NK-92 (cell line): ENCODE measurements around the gene SLC39A11.
"Not testable (repeated sequence)": the region's sequence is repeated elsewhere in the genome, so short reads cannot be mapped to it uniquely, and the experiment has no call there.

Experiments
- DNase-seq: peaks from one replicate; lab custom pipeline; 2025; ENCODE audit not compliant: unreplicated experiment; lab: John Stamatoyannopoulos, UW

The SLC39A11 gene

DNA sequence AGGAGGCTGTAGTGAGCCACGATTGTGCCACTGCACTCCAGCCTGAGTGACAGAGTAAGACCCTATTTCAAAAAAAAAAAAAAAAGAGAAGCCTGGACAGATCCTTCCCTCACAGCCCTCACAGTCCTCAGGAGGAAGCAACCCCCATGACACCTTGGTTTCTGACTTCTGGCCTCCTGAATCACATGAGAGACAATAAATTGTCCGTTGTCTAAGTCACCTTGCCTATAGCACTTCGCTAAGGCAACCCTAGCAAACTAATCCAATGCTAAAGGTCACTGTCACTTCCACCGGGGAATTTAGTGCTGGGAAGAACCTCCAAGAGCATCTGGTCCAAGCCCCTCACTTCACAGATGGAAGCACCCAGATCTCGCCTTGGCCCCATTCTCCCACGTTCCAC lies 18.9 kb upstream of the SLC39A11 start:
- no peak for DNase-seq

GRCh38 chr17:73107191-73107590 lies 14.7 kb upstream of the SLC39A11 start:
- DNase-seq, result no peak

- DNase-seq, result no peak
Measured at GRCh38 chr17:73105431-73105830, 12.9 kb upstream of the SLC39A11 start.

GRCh38 chr17:73104450-73104849 lies 12.0 kb upstream of the SLC39A11 start:
- no peak for DNase-seq

GRCh38 chr17:73103641-73104335 lies 11.3 kb upstream of the SLC39A11 start:
- DNase-seq, result no peak

DNA sequence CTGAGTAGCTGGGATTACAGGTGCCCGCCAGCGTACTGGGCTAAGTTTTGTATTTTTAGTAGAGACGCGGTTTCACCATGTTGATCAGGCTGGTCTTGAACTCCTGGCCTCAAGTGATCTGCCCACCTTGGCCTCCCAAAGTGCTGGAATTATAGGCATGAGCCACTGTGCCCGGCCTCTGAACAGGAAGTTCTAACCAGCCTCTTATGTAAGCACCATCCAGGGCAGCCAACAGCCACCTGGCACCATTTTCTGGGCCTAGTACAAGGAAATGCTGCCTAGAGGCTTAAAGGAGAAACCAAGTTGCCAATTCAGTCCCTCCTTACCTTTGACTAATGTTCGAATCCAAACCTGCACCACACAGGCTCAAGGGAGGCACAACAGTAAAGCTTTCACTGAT lies 8.5 kb upstream of the SLC39A11 start:
- no peak for DNase-seq

DNA sequence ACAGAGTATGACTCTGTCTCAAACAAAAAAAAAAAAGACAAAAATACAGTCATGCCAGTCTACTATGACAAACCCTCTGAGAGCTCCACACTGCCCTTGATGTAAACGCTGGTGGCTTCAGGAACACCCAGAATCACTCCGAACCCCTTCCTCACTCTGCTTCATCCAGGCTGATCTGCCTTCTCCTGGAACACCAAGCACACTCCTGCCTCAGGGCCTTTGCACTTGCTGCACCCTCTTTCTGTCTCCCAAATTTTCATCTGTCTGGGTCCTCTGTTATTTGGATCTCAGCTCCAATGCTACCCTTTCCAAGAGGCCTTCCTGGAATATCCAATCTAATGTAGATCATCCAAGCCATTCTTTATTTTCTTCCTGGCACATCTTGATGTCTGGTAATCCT lies 7.9 kb upstream of the SLC39A11 start:
- no peak for DNase-seq

DNA sequence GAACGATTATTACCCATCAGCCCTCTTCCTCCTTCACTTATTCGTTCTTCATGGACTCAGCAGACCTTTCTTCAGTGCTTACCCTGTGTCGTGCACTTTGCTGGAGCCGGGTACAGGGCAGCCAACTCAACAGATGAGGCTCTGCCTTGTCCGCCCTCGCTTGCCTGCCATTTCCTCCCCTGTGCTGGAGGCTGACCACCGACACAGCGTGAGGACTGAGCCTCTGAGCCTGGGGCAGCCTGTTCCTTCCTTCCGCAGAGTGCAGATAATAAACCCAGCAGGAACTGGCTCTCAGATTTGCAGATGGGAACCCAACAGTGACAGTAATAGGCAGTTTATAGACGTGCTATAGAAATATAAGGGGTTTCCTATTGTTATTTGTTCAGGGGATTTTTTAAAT lies 7.0 kb upstream of the SLC39A11 start:
- no peak for DNase-seq

GRCh38 chr17:73098919-73099318 lies 6.4 kb upstream of the SLC39A11 start:
- DNase-seq, result no peak

DNA sequence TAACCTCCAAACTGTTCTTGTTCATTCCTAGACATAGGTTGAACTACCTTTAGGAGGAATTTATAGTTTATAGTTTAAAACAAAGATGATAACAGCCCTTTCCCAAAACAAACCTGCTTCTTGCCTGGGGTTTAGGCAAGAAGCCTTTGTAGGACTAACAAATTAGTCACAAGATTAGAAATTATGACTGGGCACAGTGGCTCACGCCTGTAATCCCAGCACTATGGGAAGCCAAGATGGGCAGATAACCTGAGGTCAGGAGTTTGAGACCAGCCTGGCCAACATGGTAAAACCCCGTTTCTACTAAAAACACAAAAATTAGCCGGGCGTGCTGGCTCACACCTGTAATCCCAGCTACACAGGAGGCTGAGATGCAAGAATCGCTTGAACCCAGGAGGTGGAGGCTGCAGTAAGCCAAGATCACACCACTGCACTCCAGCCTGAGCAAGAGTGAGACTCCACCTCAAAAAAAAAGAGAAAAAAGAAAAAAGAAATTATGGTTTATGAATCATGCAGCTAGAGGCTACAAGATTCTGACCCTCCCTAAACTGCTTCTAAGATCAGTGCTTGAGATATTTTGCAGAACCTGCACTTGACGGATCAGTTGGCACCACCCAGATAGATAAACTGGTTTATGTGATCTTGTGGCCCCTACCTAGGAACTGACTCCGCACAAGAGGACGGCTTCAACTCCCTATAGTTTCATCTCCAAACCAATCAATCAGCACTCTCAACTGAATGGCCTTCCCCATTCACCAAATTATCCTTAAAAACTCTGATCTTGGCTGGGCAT lies 5.7 kb upstream of the SLC39A11 start:
- DNase-seq, result not testable (repeated sequence)

- no peak for DNase-seq
Measured at GRCh38 chr17:73096866-73097265, 4.4 kb upstream of the SLC39A11 start.

DNA sequence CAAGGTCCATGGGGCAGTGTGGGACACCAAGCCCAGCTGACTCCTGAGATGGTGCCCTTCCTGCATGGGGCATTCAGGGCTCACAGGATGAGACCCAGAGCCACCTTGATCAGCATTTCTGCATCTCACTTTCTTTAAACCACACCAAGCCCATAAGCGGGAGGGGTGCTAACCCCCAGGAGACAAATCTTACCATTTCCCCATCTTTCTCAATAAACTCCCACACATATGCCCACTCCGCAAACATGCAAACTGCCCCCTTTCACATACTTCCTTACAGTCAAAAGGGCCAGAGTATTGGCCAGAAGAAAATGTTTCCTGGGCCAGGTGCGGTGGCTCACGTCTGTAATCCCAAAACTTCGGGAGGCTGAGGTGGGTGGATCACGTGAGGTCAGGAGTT lies 3.7 kb upstream of the SLC39A11 start:
- DNase-seq, result no peak

GRCh38 chr17:73093286-73093685 lies 798 bp upstream of the SLC39A11 start:
- DNase-seq, result no peak

GRCh38 chr17:73091770-73092522 lies 542 bp downstream of the SLC39A11 start:
- DNase-seq, result no peak

DNA sequence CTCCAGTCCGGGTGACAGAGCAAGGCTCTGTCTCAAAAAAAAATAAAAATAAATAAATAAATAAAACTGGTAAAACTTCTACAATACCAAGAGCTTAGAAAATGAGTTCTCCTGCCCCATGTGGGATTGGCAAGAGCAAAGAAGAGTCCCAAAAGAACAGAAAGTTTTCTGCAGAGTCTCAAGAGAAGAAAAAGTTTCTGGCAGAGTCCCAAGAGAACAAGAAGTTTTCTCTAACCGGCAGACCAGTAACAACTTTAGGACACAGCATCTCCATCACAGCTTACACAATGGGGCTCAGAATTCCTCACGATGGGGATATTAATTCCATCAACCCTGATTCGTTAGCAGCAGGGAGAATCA lies 1.1 kb downstream of the SLC39A11 start:
- DNase-seq, result no peak

DNA sequence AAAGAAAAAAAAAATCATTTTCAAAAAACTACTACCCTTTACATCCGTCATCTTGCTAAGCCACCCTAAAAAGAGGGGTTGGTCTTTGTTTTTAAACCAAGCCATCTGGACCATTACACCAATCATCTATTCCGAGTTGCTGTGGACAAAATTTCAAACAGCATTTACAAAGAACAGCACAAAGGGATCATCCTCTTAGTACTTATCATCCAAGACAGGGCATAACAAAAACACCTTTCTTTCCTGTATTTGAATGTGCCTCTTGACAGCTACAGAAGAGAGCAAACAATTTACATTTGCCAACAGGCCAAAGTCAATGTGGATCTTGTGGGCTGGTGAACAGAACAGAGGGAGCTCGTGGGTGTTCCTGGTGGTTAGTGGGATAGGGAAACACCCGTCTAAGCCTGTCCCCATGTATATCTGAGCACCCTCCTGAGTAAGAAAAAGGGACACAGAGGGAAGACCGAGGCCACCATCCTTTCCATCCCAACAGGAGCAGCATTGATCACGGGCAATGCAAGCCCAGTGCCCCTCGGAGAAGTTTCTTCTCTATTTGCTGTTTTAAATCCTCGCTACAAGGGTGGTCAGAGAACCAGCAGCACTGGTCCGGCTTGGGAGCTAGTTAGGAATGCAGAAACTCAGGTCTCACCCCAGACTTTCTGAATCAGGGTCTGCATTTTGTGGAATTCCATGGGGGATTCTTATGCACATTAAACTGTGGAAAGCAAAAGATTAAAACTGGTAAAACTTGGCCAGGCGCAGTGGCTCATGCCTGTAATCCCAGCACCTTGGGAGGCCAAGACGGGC lies 1.9 kb downstream of the SLC39A11 start:
- DNase-seq, result no peak

- DNase-seq, result no peak
Measured at GRCh38 chr17:73089322-73090317, 2.9 kb downstream of the SLC39A11 start.

DNA sequence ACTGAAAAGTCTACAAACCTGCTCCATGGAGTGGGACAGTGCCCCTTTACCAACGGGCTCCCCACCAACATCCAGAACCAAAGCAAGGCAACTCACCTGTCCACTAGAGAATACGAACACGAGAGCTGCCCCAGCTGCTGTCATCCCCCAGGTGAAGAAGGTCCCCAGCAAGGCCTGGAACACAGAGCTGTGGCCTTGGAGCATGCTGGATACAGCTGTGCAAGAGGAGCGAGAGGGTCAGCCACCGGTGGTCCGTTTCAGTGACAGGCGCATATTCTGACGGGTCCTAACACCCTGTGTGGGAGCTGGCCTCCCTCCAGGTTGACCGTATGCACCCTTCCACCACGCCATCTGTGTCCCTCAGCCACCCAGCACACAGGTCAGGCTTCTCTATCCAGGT lies 3.9 kb downstream of the SLC39A11 start:
- DNase-seq, result no peak

- no peak for DNase-seq
Measured at GRCh38 chr17:73083432-73083831, 9.1 kb downstream of the SLC39A11 start.

DNA sequence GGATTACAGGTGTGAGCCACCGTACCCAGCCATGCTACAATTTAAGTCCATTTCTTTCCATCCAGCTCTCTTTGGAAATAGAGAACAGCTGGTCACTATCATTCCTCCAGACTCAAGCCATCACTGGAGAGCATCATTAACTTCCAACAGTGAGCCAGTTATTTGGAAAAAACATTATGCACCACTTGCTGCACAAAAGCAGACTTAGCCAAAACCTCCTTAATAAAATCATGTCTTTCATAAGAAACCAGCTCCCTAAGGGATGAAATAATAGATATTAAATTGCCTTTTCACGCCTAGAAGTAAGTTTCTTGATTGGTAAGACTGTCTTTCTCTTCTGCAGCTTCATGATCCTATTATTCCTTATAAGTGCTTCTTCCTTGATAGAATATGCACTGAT lies 17.9 kb downstream of the SLC39A11 start:
- DNase-seq, result no peak
